ENCODE results near the gene SAMD4A. TPM values are rescaled to one million over a fixed set of nuclear protein-coding genes. Genes with fewer than 3 reads are reported as not detected.

SAMD4A gene
- total RNA-seq, 6 experiments from 2014 or later, result 33.8 to 53.7 (median 41.0) TPM

GRCh38 chr14:54676812-54677708, 110.1 kb downstream of the SAMD4A start:
- H3K4me3 Mint-ChIP-seq, result peak overlapping the region; percentile 71
- H3K36me3 Mint-ChIP-seq (ENCODE audit: low read depth), result peaks cover 8% of the 10 kb centered on the region; the same call in 1 of the 2 replicates
- peak; percentile 95 for DNase-seq
- H3K27ac Mint-ChIP-seq, result peak overlapping the region; percentile 81
- H3K4me1 Mint-ChIP-seq (ENCODE audit: low read depth), result peaks cover 95% of the 10 kb centered on the region
- H3K9me3 Mint-ChIP-seq, result no peaks in the 10 kb centered on the region
- no peak for TF ChIP-seq CTCF (IDR thresholded peaks at IDR 0.05)
- no peaks in the 10 kb centered on the region; the same call in 1 of the 2 replicates for H3K27me3 Mint-ChIP-seq (ENCODE audit: insufficient read depth)

GRCh38 chr14:54680651-54681050, 113.7 kb downstream of the SAMD4A start:
- peaks cover 97% of the 10 kb centered on the region for H3K4me1 Mint-ChIP-seq (ENCODE audit: low read depth)
- H3K4me3 Mint-ChIP-seq, result no peak overlapping the region
- H3K27ac Mint-ChIP-seq, result peak overlapping the region; percentile 62
- no peaks in the 10 kb centered on the region for H3K9me3 Mint-ChIP-seq
- H3K36me3 Mint-ChIP-seq (ENCODE audit: low read depth), result peaks cover 11% of the 10 kb centered on the region; the same call in 1 of the 2 replicates
- TF ChIP-seq CTCF (IDR thresholded peaks at IDR 0.05), result no peak
- peaks cover 6% of the 10 kb centered on the region for H3K27me3 Mint-ChIP-seq (ENCODE audit: insufficient read depth)
- no peak for DNase-seq

- no peak for TF ChIP-seq CTCF (IDR thresholded peaks at IDR 0.05)
- Mint-ChIP-seq H3K27ac (peak overlapping the region; percentile 84), H3K4me1 (ENCODE audit: low read depth) (peaks cover 97% of the 10 kb centered on the region), H3K4me3 (peak overlapping the region; percentile 31; the same call in 1 of the 2 replicates), H3K27me3 (ENCODE audit: insufficient read depth) (peaks cover 8% of the 10 kb centered on the region), H3K36me3 (ENCODE audit: low read depth) (peaks cover 13% of the 10 kb centered on the region; the same call in 1 of the 2 replicates), H3K9me3 (no peaks in the 10 kb centered on the region)
- DNase-seq, result peak; percentile 80
Observed at GRCh38 chr14:54681811-54682261, 114.9 kb downstream of the SAMD4A start.

- TF ChIP-seq CTCF (IDR thresholded peaks at IDR 0.05), result no peak
- no peak for DNase-seq
- no peaks in the 10 kb centered on the region for H3K9me3 Mint-ChIP-seq
- peak overlapping the region; percentile 84 for H3K27ac Mint-ChIP-seq
- peaks cover 97% of the 10 kb centered on the region for H3K4me1 Mint-ChIP-seq (ENCODE audit: low read depth)
- H3K36me3 Mint-ChIP-seq (ENCODE audit: low read depth), result peaks cover 15% of the 10 kb centered on the region
- peak overlapping the region; percentile 31; the same call in 1 of the 2 replicates for H3K4me3 Mint-ChIP-seq
- peaks cover 8% of the 10 kb centered on the region for H3K27me3 Mint-ChIP-seq (ENCODE audit: insufficient read depth)
Observed at GRCh38 chr14:54682578-54682977, 115.7 kb downstream of the SAMD4A start.

GRCh38 chr14:54683882-54684794, 117.2 kb downstream of the SAMD4A start:
- Mint-ChIP-seq H3K36me3 (ENCODE audit: low read depth) (peaks cover 14% of the 10 kb centered on the region), H3K27ac (peak overlapping the region; percentile 84), H3K4me3 (peak overlapping the region; percentile 83), H3K9me3 (no peaks in the 10 kb centered on the region), H3K27me3 (ENCODE audit: insufficient read depth) (peaks cover 10% of the 10 kb centered on the region), H3K4me1 (ENCODE audit: low read depth) (peaks cover 92% of the 10 kb centered on the region)
- DNase-seq, result peak; percentile 79
- no peak for TF ChIP-seq CTCF (IDR thresholded peaks at IDR 0.05)
